Measurements from ENCODE around the gene USP25.

The USP25 gene

DNA sequence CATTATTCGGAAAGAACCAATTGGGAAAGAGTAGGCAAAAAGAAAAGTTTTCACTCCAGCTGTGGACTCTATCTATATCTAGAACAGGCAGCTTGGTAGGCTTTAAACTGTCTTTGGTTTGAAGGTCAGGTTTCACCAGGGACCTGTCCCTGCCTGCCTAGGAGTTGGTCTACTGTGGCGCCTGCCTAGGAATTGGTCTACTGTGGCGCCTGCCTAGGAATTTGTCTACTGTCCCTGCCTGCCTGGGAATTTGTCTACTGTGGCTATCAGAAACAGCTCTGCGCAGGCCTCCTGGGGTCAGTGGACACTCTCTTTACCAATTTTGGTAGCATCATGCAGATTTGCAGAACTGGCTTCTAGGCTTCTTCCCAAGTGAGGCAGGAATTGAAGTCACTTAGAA lies 13.8 kb downstream of the USP25 start:
- H3K27me3 ChIP-seq (ENCODE audit: control insufficient read depth in 5 of 5, insufficient read depth in 4 of 5, low read length in 5 of 5), result no peaks in the 10 kb centered on the region
- no peak overlapping the region for H3K27ac ChIP-seq (ENCODE audit: low read depth, low read length)
- H3K4me1 ChIP-seq (ENCODE audit: control insufficient read depth in 5 of 5, insufficient read depth in 5 of 5, low read length in 5 of 5), result peaks cover 3 to 44% (median 31%) of the 10 kb centered on the region in 5 donors
- H3K9ac ChIP-seq (ENCODE audit: low read length in 5 of 5), result no peak overlapping the region
- H3K9me3 ChIP-seq (ENCODE audit: control insufficient read depth in 5 of 5, low read length in 5 of 5), result no peaks in the 10 kb centered on the region
- H3K36me3 ChIP-seq (ENCODE audit: control insufficient read depth in 5 of 5, insufficient read depth in 5 of 5, low read length in 5 of 5), result peaks cover 0 to 5% (median 0%) of the 10 kb centered on the region in 5 donors
- no peak overlapping the region for H3K4me3 ChIP-seq (ENCODE audit: low read depth in 1 of 5, low read length in 5 of 5)

DNA sequence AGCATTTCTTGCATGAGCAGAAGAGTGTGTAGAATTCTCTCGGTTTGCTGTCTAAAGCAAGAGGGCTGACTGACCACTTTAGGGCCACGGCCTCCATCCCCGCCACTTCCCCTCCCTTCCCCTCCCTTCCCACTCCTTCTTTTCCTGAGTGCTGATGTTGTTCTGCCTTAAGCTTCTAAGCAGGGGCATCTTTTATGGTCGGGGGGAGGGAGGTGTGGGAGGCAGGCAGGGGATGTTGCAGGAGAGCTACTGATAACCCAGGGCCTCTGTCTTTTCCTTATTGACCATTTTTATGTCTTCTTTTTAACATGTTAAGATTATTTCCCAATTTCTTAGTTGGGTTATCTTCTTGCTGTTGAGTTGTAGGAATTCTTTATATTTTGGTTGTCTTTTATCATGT lies 15.1 kb downstream of the USP25 start:
- no peaks in the 10 kb centered on the region for H3K27me3 ChIP-seq (ENCODE audit: control insufficient read depth in 5 of 5, insufficient read depth in 4 of 5, low read length in 5 of 5)
- no peak overlapping the region for H3K4me3 ChIP-seq (ENCODE audit: low read depth in 1 of 5, low read length in 5 of 5)
- H3K36me3 ChIP-seq (ENCODE audit: control insufficient read depth in 5 of 5, insufficient read depth in 5 of 5, low read length in 5 of 5), result peaks cover 0 to 5% (median 0%) of the 10 kb centered on the region in 5 donors
- peaks cover 3 to 42% (median 32%) of the 10 kb centered on the region in 5 donors for H3K4me1 ChIP-seq (ENCODE audit: control insufficient read depth in 5 of 5, insufficient read depth in 5 of 5, low read length in 5 of 5)
- no peaks in the 10 kb centered on the region for H3K9me3 ChIP-seq (ENCODE audit: control insufficient read depth in 5 of 5, low read length in 5 of 5)
- no peak overlapping the region for H3K9ac ChIP-seq (ENCODE audit: low read length in 5 of 5)
- no peak overlapping the region for H3K27ac ChIP-seq (ENCODE audit: low read depth, low read length)

DNA sequence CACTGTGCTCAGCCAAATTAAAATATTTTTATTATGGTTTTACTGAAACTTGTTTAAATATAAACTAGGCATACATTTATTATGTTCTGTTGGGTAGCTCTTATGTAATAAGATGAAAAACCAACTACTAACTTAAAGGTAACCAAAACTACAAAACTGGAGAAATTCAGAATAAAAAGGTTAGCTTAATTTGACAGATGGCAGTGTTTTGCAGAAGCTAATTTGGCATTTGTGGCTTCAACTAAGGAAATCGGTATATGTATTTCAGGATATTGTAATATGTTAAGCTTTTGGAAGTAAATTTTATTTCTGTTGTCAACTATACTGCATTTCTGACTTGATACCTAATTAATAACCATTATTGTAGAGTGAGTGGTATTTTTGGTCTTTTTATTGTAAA lies 18.8 kb downstream of the USP25 start:
- Histone ChIP-seq H3K27me3 (ENCODE audit: control insufficient read depth in 5 of 5, insufficient read depth in 4 of 5, low read length in 5 of 5) (no peaks in the 10 kb centered on the region), H3K27ac (ENCODE audit: low read depth, low read length) (no peak overlapping the region), H3K9me3 (ENCODE audit: control insufficient read depth in 5 of 5, low read length in 5 of 5) (no peaks in the 10 kb centered on the region), H3K4me1 (ENCODE audit: control insufficient read depth in 5 of 5, insufficient read depth in 5 of 5, low read length in 5 of 5) (peaks cover 0 to 41% (median 31%) of the 10 kb centered on the region in 5 donors), H3K36me3 (ENCODE audit: control insufficient read depth in 5 of 5, insufficient read depth in 5 of 5, low read length in 5 of 5) (no peaks in the 10 kb centered on the region), H3K4me3 (ENCODE audit: low read depth in 1 of 5, low read length in 5 of 5) (no peak overlapping the region), H3K9ac (ENCODE audit: low read length in 5 of 5) (no peak overlapping the region)

DNA sequence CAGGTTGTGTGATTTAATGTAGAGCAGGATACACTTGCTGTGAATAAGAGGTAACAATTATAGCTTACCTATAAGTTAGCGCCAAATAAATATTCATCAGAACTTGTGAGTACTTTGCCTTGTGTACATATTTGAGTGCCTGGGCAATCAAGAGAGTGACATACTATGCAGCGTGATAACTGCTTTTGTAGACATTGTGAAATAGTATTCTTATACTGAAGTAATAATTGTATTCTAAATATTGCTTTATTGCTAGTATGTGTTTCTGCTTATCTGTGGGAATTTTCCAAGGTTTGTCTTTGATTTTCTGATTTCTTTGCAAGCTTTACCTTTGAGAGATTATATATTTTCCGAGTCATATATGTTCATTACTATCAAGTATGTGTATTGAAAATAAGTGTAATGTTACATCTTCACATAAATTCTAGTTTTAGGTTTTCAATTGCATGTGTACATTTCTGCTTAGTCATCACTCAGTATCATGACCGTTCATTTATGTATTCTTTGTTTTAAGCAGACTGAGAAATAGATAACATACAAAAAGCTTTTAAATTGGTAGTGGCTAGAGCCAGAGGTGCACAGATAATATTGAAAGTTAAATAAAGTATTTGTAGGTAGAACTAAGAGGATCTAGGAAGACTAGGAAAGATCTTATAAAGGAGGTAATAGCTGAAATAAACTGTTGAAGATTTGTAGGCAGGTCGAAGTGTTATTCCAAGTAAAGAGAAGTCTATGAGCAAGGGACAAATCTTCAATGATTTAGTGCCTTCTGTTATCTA lies 19.5 kb downstream of the USP25 start:
- Histone ChIP-seq H3K4me1 (ENCODE audit: control insufficient read depth in 5 of 5, insufficient read depth in 5 of 5, low read length in 5 of 5) (peaks cover 0 to 43% (median 34%) of the 10 kb centered on the region in 5 donors), H3K9ac (ENCODE audit: low read length in 5 of 5) (no peak overlapping the region), H3K36me3 (ENCODE audit: control insufficient read depth in 5 of 5, insufficient read depth in 5 of 5, low read length in 5 of 5) (no peaks in the 10 kb centered on the region), H3K4me3 (ENCODE audit: low read depth in 1 of 5, low read length in 5 of 5) (no peak overlapping the region), H3K9me3 (ENCODE audit: control insufficient read depth in 5 of 5, low read length in 5 of 5) (no peaks in the 10 kb centered on the region), H3K27ac (ENCODE audit: low read depth, low read length) (no peak overlapping the region), H3K27me3 (ENCODE audit: control insufficient read depth in 5 of 5, insufficient read depth in 4 of 5, low read length in 5 of 5) (no peaks in the 10 kb centered on the region)

DNA sequence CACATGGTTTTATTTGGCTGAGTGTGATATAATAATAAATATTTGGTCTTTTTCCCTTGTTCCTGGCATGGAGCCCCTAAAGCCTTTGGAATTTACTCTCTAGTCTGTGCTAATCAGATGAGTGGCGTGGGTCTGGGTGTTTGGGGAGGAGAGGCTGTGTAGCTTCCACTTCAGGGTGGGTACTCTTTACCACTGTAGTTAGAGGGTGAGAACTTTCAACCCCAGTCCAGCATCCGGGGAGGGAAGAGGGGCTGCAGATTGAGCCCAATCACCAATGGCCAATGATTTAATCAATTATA lies 20.0 kb downstream of the USP25 start:
- H3K36me3 ChIP-seq (ENCODE audit: control insufficient read depth in 5 of 5, insufficient read depth in 5 of 5, low read length in 5 of 5), result no peaks in the 10 kb centered on the region

DNA sequence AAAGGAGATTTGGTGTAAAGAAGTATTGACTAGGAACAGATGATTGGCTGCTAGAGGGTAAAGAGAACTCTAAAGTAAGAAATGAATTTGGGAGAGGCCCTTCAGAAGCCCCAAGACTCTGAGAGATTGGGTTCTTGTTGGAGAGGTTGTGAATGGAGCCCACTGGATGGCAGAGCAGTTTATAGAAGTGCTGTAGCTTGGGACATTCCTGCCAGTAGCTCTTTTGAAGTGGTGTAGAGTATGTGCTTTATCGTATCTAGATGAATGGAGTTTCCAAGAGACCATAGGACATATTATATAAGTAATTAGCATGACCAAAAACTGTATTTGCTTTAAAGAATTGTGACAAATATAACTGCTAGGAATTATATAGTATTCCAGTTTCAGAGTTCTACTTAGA lies 21.3 kb downstream of the USP25 start:
- Histone ChIP-seq H3K27me3 (ENCODE audit: control insufficient read depth in 5 of 5, insufficient read depth in 4 of 5, low read length in 5 of 5) (no peaks in the 10 kb centered on the region), H3K4me3 (ENCODE audit: low read depth in 1 of 5, low read length in 5 of 5) (no peak overlapping the region), H3K9me3 (ENCODE audit: control insufficient read depth in 5 of 5, low read length in 5 of 5) (no peaks in the 10 kb centered on the region), H3K4me1 (ENCODE audit: control insufficient read depth in 5 of 5, insufficient read depth in 5 of 5, low read length in 5 of 5) (peaks cover 0 to 57% (median 48%) of the 10 kb centered on the region in 5 donors), H3K9ac (ENCODE audit: low read length in 5 of 5) (no peak overlapping the region), H3K27ac (ENCODE audit: low read depth, low read length) (peak overlapping the region; percentile 32), H3K36me3 (ENCODE audit: control insufficient read depth in 5 of 5, insufficient read depth in 5 of 5, low read length in 5 of 5) (no peaks in the 10 kb centered on the region)

More for the DNA sequence above, 20.0 kb downstream of the USP25 start:
- Histone ChIP-seq H3K4me3 (ENCODE audit: low read depth in 1 of 5, low read length in 5 of 5) (peak overlapping the region in 1 of 5 donors; percentile 9), H3K9me3 (ENCODE audit: control insufficient read depth in 5 of 5, low read length in 5 of 5) (no peaks in the 10 kb centered on the region), H3K4me1 (ENCODE audit: control insufficient read depth in 5 of 5, insufficient read depth in 5 of 5, low read length in 5 of 5) (peaks cover 0 to 49% (median 39%) of the 10 kb centered on the region in 5 donors), H3K9ac (ENCODE audit: low read length in 5 of 5) (no peak overlapping the region), H3K27me3 (ENCODE audit: control insufficient read depth in 5 of 5, insufficient read depth in 4 of 5, low read length in 5 of 5) (no peaks in the 10 kb centered on the region), H3K27ac (ENCODE audit: low read depth, low read length) (no peak overlapping the region)

DNA sequence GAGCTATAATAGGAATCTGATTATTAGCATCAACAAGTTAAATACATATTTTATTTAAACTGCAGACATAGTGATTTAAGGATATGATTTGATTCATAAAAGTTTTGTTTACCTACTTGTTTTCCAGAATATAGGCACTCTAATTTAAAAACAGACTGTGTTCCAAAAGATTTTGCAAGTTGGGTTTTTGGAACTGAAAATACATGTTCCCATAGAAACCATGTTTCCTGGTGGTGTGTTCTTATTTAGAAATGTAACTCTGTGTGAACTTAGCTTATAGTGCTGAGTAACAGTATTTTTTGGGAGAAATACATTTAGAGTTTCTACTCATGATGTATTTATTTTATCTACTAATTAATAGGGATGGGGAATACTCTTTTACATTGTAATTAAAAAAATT lies 21.8 kb downstream of the USP25 start:
- Histone ChIP-seq H3K4me3 (ENCODE audit: low read depth in 1 of 5, low read length in 5 of 5) (no peak overlapping the region), H3K27me3 (ENCODE audit: control insufficient read depth in 5 of 5, insufficient read depth in 4 of 5, low read length in 5 of 5) (no peaks in the 10 kb centered on the region), H3K4me1 (ENCODE audit: control insufficient read depth in 5 of 5, insufficient read depth in 5 of 5, low read length in 5 of 5) (peaks cover 0 to 57% (median 48%) of the 10 kb centered on the region in 5 donors), H3K9ac (ENCODE audit: low read length in 5 of 5) (no peak overlapping the region), H3K27ac (ENCODE audit: low read depth, low read length) (no peak overlapping the region), H3K9me3 (ENCODE audit: control insufficient read depth in 5 of 5, low read length in 5 of 5) (no peaks in the 10 kb centered on the region), H3K36me3 (ENCODE audit: control insufficient read depth in 5 of 5, insufficient read depth in 5 of 5, low read length in 5 of 5) (no peaks in the 10 kb centered on the region)

DNA sequence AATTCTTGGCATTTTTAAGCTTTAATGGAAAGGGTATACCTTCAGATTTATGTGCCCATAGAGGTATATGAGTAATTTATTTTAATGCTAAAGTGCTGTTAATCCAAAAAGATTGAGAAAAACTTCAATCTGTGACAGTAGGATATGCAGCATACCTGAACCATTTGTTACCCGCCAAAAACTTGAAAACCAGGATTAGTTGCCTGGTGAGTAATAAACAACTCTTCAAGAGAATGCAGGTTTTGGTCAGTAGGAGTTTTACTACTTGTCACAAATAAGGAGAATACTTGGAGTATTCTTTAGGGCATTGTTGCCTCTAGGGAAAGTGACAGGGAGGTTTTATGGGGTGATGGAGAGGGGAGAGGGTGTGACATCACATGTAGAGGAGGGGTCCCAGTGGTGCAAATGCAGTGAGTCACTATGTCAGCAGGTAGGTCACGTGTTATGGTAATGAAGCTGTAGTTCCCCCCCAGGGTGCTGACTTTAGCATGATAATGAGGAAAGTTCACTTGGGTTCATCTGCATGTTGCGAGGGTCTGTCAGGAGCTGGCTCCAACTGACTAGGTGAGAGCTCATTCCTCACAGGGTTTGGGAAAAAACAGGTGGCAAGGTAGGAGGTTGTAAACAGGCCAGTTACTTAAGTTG lies 23.1 kb downstream of the USP25 start:
- H3K9ac ChIP-seq (ENCODE audit: low read length in 5 of 5), result no peak overlapping the region
- H3K27me3 ChIP-seq (ENCODE audit: control insufficient read depth in 5 of 5, insufficient read depth in 4 of 5, low read length in 5 of 5), result no peaks in the 10 kb centered on the region
- H3K9me3 ChIP-seq (ENCODE audit: control insufficient read depth in 5 of 5, low read length in 5 of 5), result no peaks in the 10 kb centered on the region
- peaks cover 0 to 59% (median 48%) of the 10 kb centered on the region in 5 donors for H3K4me1 ChIP-seq (ENCODE audit: control insufficient read depth in 5 of 5, insufficient read depth in 5 of 5, low read length in 5 of 5)
- no peak overlapping the region for H3K27ac ChIP-seq (ENCODE audit: low read depth, low read length)
- H3K4me3 ChIP-seq (ENCODE audit: low read depth in 1 of 5, low read length in 5 of 5), result no peak overlapping the region
- H3K36me3 ChIP-seq (ENCODE audit: control insufficient read depth in 5 of 5, insufficient read depth in 5 of 5, low read length in 5 of 5), result no peaks in the 10 kb centered on the region

DNA sequence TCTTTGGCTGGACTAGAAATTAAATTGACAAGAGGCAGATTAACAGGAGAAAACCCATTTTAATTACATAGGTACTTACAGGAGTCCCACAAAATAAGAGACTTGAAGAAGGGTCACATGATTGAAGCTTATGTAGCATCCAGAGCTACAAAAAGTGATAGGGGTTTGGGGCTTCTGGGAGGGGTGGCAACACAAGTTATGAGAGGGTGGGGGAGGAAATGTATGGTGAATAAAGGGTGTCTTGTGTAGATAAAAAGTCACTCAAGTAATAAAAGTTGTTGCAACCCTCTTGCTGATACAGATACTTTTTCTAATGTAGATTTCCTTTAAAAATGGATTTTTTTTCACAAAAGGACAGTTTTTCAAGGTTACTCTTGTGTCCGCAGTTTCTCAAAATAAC lies 24.0 kb downstream of the USP25 start:
- no peaks in the 10 kb centered on the region for H3K9me3 ChIP-seq (ENCODE audit: control insufficient read depth in 5 of 5, low read length in 5 of 5)
- H3K27me3 ChIP-seq (ENCODE audit: control insufficient read depth in 5 of 5, insufficient read depth in 4 of 5, low read length in 5 of 5), result no peaks in the 10 kb centered on the region
- no peak overlapping the region for H3K27ac ChIP-seq (ENCODE audit: low read depth, low read length)
- no peaks in the 10 kb centered on the region for H3K36me3 ChIP-seq (ENCODE audit: control insufficient read depth in 5 of 5, insufficient read depth in 5 of 5, low read length in 5 of 5)
- peaks cover 0 to 55% (median 46%) of the 10 kb centered on the region in 5 donors for H3K4me1 ChIP-seq (ENCODE audit: control insufficient read depth in 5 of 5, insufficient read depth in 5 of 5, low read length in 5 of 5)
- no peak overlapping the region for H3K4me3 ChIP-seq (ENCODE audit: low read depth in 1 of 5, low read length in 5 of 5)
- no peak overlapping the region for H3K9ac ChIP-seq (ENCODE audit: low read length in 5 of 5)

DNA sequence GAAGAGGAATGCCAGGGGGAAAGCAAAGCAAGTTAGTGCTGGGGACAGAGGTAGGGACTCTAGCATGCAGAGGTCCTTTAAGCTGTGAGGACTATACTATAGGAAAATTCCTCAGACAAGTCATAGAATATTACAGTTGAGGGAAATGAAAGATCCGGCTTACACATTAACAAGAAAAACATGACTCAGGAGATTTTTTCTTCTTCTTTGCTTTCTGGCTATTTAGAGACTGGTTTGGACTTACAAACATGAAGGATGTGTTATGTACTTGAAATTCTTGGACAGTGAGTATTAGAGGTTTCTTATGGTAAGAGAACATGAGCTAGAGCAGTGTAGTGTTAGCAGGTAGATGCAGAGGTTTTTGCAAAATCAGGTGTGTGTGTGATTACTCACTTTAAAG lies 24.9 kb downstream of the USP25 start:
- Histone ChIP-seq H3K27ac (ENCODE audit: low read depth, low read length) (no peak overlapping the region), H3K4me1 (ENCODE audit: control insufficient read depth in 5 of 5, insufficient read depth in 5 of 5, low read length in 5 of 5) (peaks cover 0 to 46% (median 39%) of the 10 kb centered on the region in 5 donors), H3K4me3 (ENCODE audit: low read depth in 1 of 5, low read length in 5 of 5) (no peak overlapping the region), H3K9ac (ENCODE audit: low read length in 5 of 5) (no peak overlapping the region), H3K9me3 (ENCODE audit: control insufficient read depth in 5 of 5, low read length in 5 of 5) (no peaks in the 10 kb centered on the region), H3K27me3 (ENCODE audit: control insufficient read depth in 5 of 5, insufficient read depth in 4 of 5, low read length in 5 of 5) (no peaks in the 10 kb centered on the region), H3K36me3 (ENCODE audit: control insufficient read depth in 5 of 5, insufficient read depth in 5 of 5, low read length in 5 of 5) (no peaks in the 10 kb centered on the region)

Data from subcutaneous abdominal adipose tissue (tissue), 5 donors.